ENCODE results near the gene RANBP1. TPM values are rescaled to one million over a fixed set of nuclear protein-coding genes. Genes with fewer than 3 reads are reported as not detected.

Gene RANBP1
- total RNA-seq, 2 experiments from 2014 or later = 68.1 to 72.1 TPM

- no peaks in the 10 kb centered on the region for H3K9me3 Mint-ChIP-seq
- intact Hi-C loops (cut with DNase I, micrococcal nuclease) = no loop called here
- no peaks in the 10 kb centered on the region for H3K9me3 ChIP-seq (ENCODE audit: control insufficient read depth in 1 of 2, insufficient read depth in 1 of 2, low read length in 2 of 2)
- H3K4me1 Mint-ChIP-seq (ENCODE audit: low read depth) = no peaks in the 10 kb centered on the region
- no peaks in the 10 kb centered on the region for H3K36me3 ChIP-seq (ENCODE audit: insufficient read depth, low read length)
- H3K36me3 Mint-ChIP-seq (ENCODE audit: low read depth) = no peaks in the 10 kb centered on the region
- POLR2A ChIA-PET = no interaction called here
- CTCF ChIA-PET = no interaction called here
- TF ChIP-seq CTCF (IDR thresholded peaks at IDR 0.05) = no peak
- no peaks in the 10 kb centered on the region for H3K27me3 ChIP-seq (ENCODE audit: control insufficient read depth in 1 of 2, insufficient read depth in 2 of 2, low read length in 2 of 2)
- DNase-seq (no peak), ATAC-seq (ENCODE audit: poor library complexity) (no peak)
- no peak overlapping the region for H3K4me3 ChIP-seq (ENCODE audit: low read length)
- no peaks in the 10 kb centered on the region for H3K27me3 Mint-ChIP-seq
- H3K27ac Mint-ChIP-seq = no peak overlapping the region
- no peak overlapping the region for H3K27ac ChIP-seq (ENCODE audit: low read depth in 1 of 2, low read length in 2 of 2)
- H3K4me3 Mint-ChIP-seq = no peak overlapping the region
- no peaks in the 10 kb centered on the region for H3K4me1 ChIP-seq (ENCODE audit: insufficient read depth, low read length)
These were observed 55.6 kb downstream of the RANBP1 start for GRCh38 chr22:20171288-20172140.

GRCh38 chr22:20172141-20172613 is 56.3 kb downstream of the RANBP1 start:
- POLR2A ChIA-PET = no interaction called here
- intact Hi-C loops (cut with DNase I, micrococcal nuclease) = no loop called here

GRCh38 chr22:20173246-20173645 is 57.3 kb downstream of the RANBP1 start:
- no peaks in the 10 kb centered on the region for H3K9me3 Mint-ChIP-seq
- ATAC-seq (ENCODE audit: poor library complexity) (no peak), DNase-seq (no peak)
- H3K27ac Mint-ChIP-seq = no peak overlapping the region
- Histone ChIP-seq H3K4me1 (ENCODE audit: insufficient read depth, low read length) (no peaks in the 10 kb centered on the region), H3K27me3 (ENCODE audit: control insufficient read depth in 1 of 2, insufficient read depth in 2 of 2, low read length in 2 of 2) (no peaks in the 10 kb centered on the region), H3K4me3 (ENCODE audit: low read length) (no peak overlapping the region), H3K36me3 (ENCODE audit: insufficient read depth, low read length) (no peaks in the 10 kb centered on the region), H3K9me3 (ENCODE audit: control insufficient read depth in 1 of 2, insufficient read depth in 1 of 2, low read length in 2 of 2) (no peaks in the 10 kb centered on the region), H3K27ac (ENCODE audit: low read depth in 1 of 2, low read length in 2 of 2) (no peak overlapping the region)
- H3K27me3 Mint-ChIP-seq = no peaks in the 10 kb centered on the region
- ChIA-PET CTCF (no interaction called here), POLR2A (no interaction called here)
- TF ChIP-seq CTCF (IDR thresholded peaks at IDR 0.05) = no peak
- no peaks in the 10 kb centered on the region for H3K36me3 Mint-ChIP-seq (ENCODE audit: low read depth)
- H3K4me3 Mint-ChIP-seq = no peak overlapping the region
- intact Hi-C loops (cut with DNase I, micrococcal nuclease) = no loop called here
- H3K4me1 Mint-ChIP-seq (ENCODE audit: low read depth) = no peaks in the 10 kb centered on the region

More at GRCh38 chr22:20172141-20172613, 56.3 kb downstream of the RANBP1 start:
- Mint-ChIP-seq H3K4me1 (ENCODE audit: low read depth) (no peaks in the 10 kb centered on the region), H3K9me3 (no peaks in the 10 kb centered on the region), H3K27ac (no peak overlapping the region), H3K36me3 (ENCODE audit: low read depth) (no peaks in the 10 kb centered on the region), H3K27me3 (no peaks in the 10 kb centered on the region), H3K4me3 (no peak overlapping the region)
- no peak for ATAC-seq (ENCODE audit: poor library complexity)
- Histone ChIP-seq H3K27ac (ENCODE audit: low read depth in 1 of 2, low read length in 2 of 2) (no peak overlapping the region), H3K27me3 (ENCODE audit: control insufficient read depth in 1 of 2, insufficient read depth in 2 of 2, low read length in 2 of 2) (no peaks in the 10 kb centered on the region), H3K9me3 (ENCODE audit: control insufficient read depth in 1 of 2, insufficient read depth in 1 of 2, low read length in 2 of 2) (no peaks in the 10 kb centered on the region), H3K4me3 (ENCODE audit: low read length) (no peak overlapping the region), H3K36me3 (ENCODE audit: insufficient read depth, low read length) (no peaks in the 10 kb centered on the region), H3K4me1 (ENCODE audit: insufficient read depth, low read length) (no peaks in the 10 kb centered on the region)
- no peak for TF ChIP-seq CTCF (IDR thresholded peaks at IDR 0.05)
- DNase-seq = no peak
- CTCF ChIA-PET = no interaction called here
